SW480 (cell line): ENCODE results near the gene KIF7.
"Not testable (repeated sequence)": the region's sequence is repeated elsewhere in the genome, so short reads cannot be mapped to it uniquely, and the experiment has no call there.

Source experiments
- DNase-seq: peaks from one replicate; pipeline ENCODE4 v3.0.0-alpha.2; 2016; ENCODE audit warnings: low spot score

Gene KIF7

GRCh38 chr15:89616228-89616627 lies 39.0 kb downstream of the KIF7 start:
- DNase-seq, result no peak

- no peak for DNase-seq
Observed at GRCh38 chr15:89615135-89615534, 40.1 kb downstream of the KIF7 start.

GRCh38 chr15:89614164-89614563 lies 41.1 kb downstream of the KIF7 start:
- no peak for DNase-seq

- DNase-seq, result no peak
Observed at GRCh38 chr15:89613031-89613430, 42.2 kb downstream of the KIF7 start.

- DNase-seq, result no peak
Observed at GRCh38 chr15:89611317-89611716, 44.0 kb downstream of the KIF7 start.

- no peak for DNase-seq
Observed at GRCh38 chr15:89599021-89599420, 56.2 kb downstream of the KIF7 start.

GRCh38 chr15:89593018-89593417 lies 62.2 kb downstream of the KIF7 start:
- DNase-seq, result no peak

GRCh38 chr15:89591834-89592233 lies 63.4 kb downstream of the KIF7 start:
- DNase-seq, result no peak

- DNase-seq, result no peak
Observed at GRCh38 chr15:89587955-89588354, 67.3 kb downstream of the KIF7 start.

- no peak for DNase-seq
Observed at GRCh38 chr15:89586651-89587050, 68.6 kb downstream of the KIF7 start.

- DNase-seq, result not testable (repeated sequence)
Observed at GRCh38 chr15:89580747-89581146, 74.5 kb downstream of the KIF7 start.

GRCh38 chr15:89578146-89578545 lies 77.1 kb downstream of the KIF7 start:
- DNase-seq, result no peak
